GM19193 (cell line): ENCODE measurements around the gene POLR2L.

ENCODE experiments used
- POLR2A ChIP-seq: IDR thresholded peaks from 4 replicates; pipeline ENCODE4 v1.6.1; 2011; ENCODE audit not compliant: insufficient read depth, insufficient read length; ENCODE audit errors: extremely low read depth

Gene POLR2L

DNA sequence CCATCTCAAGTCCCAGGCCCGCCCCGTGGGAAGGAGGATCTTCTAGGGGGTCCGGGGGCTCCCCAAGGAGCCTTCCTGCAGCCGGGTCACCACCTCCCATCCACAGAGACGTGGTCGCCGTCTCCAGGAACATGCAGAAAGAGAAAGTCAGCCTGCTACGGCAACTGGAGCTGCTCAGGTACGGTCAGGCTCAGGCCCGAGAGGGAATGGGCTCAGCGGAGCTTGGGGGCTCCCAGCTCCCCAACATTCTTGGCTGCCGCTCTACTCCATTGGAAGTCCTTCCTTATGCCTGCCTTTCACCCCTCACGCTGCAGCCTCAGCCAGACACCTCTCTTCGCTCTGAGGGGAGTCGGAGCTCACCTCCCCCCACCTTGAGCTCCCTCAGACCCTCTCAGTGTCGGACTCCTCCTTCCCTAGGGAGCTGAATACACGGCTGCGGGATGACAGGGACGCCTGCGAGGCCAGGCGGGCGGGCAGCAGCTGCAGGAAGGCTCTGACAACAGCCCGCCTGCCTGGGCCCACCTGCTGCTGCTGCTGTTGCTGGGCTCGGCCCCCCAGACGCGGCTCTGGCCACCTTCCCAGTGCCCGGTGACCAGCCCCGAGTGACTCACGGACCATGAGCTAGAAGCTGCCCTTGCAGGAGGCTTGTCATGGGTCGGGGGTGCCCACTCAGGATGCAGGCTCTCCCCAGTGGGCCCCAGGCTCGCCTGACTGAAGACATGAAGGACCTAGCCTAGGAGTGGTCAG lies 11.0 kb downstream of the POLR2L start:
- no peak for TF ChIP-seq POLR2A

DNA sequence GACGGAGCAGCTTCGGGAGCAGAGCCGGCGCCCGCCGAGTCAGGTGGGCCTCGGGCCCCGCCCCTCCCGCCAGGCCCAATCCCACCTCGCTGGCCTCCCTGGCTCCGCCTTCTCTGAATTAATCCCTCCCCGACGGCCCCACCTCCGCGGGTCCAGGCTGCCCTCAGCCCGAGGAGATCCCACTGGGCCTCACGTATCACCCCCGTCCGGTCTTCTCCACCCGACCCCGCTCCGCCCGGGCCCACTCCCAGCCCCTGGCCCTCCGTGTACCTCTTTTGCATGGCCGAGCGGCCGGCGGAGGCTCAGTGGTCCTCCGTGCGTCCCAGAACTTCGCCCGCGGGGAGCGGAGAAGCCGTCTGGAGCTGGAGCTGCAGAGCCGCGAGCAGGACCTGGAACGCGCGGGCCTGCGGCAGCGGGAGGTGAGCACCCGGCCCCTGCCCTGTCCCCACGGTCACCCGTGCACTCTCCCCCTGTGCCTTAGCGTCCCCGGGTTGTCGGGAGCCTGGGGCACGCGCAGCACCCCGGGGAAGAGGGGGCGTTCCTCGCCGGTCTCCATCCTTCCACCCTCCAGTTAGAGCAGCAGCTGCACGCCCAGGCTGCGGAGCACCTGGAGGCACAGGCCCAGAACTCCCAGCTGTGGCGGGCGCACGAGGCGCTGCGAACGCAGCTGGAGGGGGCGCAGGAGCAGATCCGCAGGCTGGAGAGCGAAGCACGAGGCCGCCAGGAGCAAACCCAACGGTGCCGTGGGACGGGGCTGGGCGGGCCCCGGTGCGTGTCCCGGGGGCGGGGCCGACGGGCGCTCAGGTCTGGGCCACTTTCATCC lies 11.8 kb downstream of the POLR2L start:
- TF ChIP-seq POLR2A, result no peak

DNA sequence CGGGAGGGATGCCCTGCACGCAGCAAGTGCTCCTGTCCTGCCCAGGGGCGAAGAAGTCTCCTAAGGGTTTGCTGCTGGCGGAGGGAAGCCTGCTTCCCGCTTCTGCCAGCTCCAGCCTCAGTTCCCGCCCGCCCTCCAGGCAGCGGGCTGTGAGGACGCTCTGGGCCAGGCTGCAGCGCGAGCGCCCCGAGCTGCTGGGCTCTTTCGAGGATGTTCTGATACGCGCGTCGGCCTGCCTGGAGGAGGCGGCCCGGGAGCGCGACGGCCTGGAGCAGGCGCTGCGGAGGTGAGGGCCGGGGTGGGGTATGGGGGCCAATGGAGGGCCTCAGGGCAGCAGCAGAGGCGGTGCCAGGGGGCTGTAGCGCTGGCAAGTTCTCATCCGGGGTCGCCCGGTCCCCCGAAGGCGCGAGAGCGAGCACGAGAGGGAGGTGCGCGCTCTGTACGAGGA lies 12.5 kb downstream of the POLR2L start:
- no peak for TF ChIP-seq POLR2A

DNA sequence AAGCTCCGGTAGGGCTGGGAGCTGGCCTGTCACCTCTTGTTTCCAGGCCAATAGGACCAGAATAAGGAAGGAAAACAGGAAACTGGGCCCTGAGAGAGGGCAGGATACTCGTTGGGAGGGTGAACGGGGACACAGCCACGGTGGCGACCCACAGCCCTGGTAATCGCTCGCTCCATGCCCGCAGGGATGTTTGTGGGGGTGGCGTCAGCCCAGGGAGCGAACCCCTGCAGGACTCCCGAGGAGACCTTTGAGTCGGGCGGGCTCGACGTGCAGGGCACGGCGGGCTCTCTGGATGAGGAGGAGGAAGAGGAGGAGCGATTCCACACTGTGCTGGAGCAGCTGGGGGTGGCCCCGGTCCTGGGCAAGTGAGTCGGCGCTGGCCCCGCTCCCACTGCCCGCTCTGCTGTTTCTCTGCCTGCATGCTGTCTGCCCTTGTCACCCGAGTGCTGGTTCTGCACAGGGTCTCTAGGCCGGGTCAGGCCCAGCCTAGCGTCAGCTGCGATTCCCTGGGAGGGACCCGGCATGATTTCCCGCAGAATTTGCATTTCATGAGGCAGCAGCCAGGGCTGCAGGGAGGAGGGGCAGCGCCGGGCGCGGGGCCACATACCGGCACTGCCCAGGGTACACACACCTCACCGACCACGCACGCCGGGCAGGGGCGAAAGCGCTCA lies 13.0 kb downstream of the POLR2L start:
- no peak for TF ChIP-seq POLR2A

DNA sequence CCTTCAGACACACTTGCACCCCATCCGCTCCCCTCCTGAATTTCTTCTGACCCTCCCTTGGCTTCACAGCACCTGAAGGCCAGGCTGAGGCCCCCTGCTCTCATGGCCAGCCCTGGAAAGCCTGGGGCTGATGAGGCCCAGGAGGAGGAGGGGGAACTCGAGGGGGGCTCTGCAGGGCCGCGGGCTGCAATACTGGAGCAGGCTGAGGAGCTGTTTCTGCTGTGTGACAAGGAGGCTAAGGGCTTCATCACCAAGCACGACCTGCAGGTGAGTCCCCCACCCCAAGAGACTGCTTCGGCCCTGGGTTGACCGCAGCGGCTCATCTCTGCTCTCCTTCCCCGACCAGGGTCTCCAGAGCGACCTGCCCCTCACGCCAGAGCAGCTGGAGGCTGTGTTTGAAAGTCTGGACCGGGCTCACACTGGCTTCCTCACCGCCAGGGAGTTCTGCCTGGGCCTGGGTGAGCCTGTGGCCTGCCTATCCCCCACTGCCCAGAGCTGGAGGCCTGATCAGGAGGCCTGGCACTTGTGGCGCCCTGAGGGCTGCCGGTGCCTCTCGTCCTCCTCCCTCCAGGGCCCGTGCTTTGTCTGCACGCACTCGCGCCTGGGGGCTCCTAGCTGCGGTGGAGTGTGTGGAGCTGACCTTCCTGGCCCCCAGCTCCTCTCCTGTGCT lies 13.7 kb downstream of the POLR2L start:
- TF ChIP-seq POLR2A, result no peak

DNA sequence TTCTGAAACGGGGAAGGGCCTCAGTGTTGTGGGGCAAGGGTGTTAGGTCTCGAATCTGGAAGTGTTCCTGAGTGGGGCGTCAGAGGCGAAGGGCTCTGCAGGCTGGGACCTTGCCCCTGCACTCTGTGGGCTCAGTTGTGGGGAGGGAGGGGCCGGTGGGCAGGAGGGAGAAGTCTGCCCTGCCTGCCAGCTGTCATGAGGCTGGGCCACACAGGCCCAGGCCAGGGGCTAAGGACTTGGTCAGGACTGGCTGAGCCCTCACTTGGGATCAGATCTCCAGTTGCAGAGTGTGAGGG lies 14.5 kb downstream of the POLR2L start, which contains the start of gene CRACR2B:
Gene CRACR2B (plus strand): TSS at position 23 of the 296 bp plus-strand sequence. CDS start 689 bp downstream, outside the sequence.
- TF ChIP-seq POLR2A, result no peak

DNA sequence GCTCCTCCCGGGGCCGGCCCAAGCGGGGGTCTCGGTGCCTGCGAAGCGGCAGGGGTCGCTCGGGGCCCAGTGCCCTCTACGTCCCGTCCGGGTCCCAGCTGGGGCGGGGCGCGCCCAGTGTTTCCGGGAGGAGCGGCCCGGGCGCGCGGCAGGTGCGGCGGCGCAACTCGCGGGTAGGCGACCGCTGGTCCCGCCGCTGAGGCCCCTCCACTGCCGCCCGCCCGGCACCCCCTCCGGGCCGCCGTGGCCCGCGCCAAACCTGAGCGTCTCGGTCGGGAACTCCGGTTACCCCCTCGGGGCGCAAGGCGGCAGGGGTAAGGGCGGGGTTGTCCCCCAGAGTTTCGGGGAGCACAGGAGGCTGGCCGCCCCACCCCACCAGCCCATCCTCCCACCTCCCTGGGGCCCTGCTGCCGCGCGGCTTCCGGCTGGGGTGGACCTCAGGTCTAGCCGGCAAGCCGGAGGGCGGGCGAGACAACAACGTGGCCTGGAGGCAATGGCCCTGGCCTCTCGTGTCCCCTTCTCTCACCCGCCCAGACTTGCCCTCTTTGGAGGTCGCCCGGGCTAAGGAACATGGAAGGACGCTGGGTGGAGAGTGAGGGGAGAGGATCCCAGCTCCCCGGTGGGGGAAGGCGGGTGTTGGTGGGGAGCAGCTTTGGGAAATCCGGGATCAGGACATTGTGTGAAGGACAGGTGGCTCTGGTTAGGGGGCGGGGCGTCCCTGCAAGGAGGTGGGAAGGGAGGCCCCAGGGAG lies 15.0 kb downstream of the POLR2L start:
- no peak for TF ChIP-seq POLR2A

DNA sequence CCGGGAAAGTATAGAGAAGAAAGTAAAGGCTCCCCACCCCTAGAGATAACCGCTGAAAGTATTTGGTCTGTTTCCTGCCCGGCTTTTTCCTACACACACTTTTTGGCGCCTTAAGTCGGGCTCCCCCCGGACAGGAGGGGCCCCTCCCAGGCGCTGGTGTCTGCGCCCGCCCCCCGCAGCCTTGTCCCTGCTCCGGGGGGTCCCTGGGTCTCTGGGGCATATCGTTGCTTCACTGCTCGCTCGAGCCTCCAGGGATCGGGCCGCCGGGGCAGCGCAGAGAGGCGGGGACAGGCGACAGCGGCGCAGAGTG lies 15.5 kb downstream of the POLR2L start:
- TF ChIP-seq POLR2A, result no peak

DNA sequence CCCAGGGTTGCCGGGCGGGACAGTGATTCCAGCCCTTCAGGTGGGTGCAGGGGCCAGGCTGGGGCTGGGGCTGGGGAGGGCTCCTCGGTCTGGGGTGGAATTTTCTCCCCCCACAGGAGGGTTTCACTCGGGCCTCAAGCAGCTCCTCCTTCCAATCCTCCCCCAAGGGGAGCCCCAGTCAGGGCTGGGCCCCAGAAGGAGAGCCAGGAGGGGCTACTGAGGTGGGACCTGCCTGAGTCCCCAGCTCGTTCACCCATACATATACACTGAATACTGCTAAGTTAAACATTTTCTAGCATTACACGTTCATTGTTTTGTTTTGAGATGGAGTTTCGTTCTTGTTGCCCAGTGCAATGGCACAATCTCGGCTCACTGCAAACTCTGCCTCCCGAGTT lies 16.1 kb downstream of the POLR2L start:
- TF ChIP-seq POLR2A, result no peak

DNA sequence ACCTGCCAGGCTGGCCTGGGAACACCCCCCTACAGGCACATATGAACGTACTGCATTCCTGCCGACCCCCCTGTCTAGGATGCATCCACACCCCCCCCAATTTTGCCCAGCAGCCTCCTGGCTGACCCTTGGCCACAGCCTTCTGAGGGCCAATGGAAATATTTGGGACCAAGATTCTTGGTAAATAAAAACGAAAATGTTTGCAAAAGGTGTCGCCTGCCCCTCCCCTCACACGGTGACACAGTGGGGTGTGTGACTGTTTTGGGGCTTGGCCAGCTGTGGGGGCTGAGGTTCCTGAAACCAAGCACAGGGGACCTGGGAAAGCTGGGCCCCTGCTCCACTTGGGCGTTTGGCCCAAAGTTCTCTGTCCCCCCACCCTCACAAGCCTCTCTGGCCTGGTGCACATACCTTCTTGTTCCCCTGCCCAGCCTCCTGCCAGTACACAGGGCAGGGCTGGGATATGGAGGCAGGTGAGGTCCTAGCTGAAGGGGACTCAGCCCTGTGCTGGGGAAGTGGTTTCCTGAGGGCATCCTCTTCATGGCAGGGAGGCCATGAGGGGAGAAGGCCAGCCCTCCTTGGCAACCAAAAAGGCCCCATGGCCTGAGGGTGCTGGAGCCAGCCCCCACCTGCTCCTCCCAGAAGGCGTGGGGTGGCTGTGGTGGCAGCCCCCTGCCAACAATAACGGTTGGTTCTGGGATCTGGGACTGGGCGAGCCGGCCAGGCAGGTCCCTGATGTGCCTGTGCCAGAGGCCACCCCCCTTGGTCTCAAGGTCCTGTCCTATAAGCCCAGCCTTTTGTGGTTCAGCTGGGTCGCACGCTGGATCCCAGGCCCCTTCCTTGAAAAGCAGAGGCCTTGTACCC lies 16.7 kb downstream of the POLR2L start:
- no peak for TF ChIP-seq POLR2A

DNA sequence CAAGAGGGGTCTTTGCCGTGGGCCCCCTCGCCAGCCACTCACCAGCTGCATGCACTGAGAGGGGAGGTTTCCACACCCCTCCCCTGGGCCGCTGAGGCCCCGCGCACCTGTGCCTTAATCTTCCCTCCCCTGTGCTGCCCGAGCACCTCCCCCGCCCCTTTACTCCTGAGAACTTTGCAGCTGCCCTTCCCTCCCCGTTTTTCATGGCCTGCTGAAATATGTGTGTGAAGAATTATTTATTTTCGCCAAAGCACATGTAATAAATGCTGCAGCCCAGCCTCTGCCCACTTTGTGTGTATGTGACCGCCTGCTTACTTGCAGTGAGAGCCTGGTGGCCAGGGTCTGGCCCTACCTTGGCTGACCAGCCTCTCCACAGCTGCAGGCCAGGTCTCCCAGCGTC lies 17.4 kb downstream of the POLR2L start:
- TF ChIP-seq POLR2A, result no peak

DNA sequence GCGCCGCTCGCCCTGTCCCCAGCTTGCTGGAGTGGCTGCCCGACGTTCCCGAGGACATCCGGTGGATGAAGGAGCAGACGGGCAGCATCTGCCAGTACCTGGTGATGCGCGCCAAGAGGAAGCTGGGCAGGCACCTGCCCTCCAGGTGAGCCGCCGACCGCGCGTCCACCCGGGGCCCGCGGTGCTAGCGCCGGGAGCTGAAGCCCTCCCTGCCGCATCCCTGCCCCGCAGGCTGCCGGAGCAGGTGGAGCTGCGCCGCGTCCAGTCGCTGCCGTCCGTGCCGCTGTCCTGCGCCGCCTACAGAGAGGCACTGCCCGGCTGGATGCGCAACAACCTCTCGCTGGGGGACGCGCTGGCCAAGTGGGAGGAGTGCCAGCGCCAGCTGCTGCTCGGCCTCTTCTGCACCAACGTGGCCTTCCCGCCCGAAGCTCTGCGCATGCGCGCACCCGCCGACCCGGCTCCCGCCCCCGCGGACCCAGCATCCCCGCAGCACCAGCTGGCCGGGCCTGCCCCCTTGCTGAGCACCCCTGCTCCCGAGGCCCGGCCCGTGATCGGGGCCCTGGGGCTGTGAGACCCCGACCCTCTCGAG lies 17.9 kb downstream of the POLR2L start:
- no peak for TF ChIP-seq POLR2A
